Dedifferentiated amniotic fluid mesenchymal stem cell (primary cell): ENCODE data around the gene EYA3.

Experiments used
- DNase-seq: peaks from one replicate; pipeline ENCODE4 v3.0.0-alpha.2; 2016; ENCODE audit errors: extremely low spot score

Gene EYA3

DNA sequence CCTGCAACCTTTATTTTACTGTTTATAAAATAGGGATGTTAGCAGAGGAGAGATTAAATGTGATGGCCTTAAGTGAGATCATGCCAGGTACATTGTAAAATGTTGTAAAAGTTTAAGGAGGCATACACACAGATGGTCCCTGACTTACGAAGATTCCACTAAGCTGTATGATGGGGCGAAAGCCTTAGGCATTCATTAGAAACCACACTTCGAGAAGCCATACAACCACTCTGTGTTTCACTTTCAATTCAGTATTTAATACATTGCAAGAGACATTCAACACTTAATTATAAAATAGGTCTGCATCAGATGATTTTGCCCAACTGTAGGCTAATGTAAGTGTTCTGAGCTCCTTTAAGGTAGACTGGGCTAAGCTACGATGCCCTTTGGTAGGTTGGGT, 149.9 kb downstream of the EYA3 start:
- no peak for DNase-seq

GRCh38 chr1:27937524-27937836, 150.9 kb downstream of the EYA3 start:
- no peak for DNase-seq

GRCh38 chr1:27936370-27936769, 152.0 kb downstream of the EYA3 start:
- DNase-seq = no peak

GRCh38 chr1:27935721-27936120, 152.7 kb downstream of the EYA3 start:
- DNase-seq = no peak

- no peak for DNase-seq
These were observed 153.4 kb downstream of the EYA3 start, which contains the start of gene SMPDL3B for GRCh38 chr1:27934818-27935549. Gene SMPDL3B, plus strand, starts transcription at chr1:27935000. Its CDS starts 184 bp downstream, at chr1:27935184.

- no peak for DNase-seq
These were observed 156.7 kb downstream of the EYA3 start for GRCh38 chr1:27931759-27932158.

DNA sequence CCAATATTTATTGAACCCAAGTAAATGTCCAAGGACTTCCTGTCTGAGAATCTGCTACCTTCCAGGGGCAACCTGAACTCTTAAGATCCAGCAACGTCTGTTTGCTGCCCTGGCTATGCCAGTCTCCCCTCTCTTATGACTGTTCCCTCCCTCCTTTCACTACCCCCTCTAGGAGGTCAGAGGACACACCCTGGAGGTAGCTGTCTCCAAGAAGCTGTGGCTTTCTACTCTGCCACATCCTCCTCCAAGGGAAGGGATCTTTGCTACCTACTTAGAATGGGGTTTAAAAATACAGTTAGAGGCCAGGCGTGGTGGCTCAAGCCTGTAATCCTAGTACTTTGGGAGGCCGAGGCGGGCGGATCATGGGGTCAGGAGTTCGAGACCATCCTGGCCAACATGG, 157.2 kb downstream of the EYA3 start:
- DNase-seq = no peak

DNA sequence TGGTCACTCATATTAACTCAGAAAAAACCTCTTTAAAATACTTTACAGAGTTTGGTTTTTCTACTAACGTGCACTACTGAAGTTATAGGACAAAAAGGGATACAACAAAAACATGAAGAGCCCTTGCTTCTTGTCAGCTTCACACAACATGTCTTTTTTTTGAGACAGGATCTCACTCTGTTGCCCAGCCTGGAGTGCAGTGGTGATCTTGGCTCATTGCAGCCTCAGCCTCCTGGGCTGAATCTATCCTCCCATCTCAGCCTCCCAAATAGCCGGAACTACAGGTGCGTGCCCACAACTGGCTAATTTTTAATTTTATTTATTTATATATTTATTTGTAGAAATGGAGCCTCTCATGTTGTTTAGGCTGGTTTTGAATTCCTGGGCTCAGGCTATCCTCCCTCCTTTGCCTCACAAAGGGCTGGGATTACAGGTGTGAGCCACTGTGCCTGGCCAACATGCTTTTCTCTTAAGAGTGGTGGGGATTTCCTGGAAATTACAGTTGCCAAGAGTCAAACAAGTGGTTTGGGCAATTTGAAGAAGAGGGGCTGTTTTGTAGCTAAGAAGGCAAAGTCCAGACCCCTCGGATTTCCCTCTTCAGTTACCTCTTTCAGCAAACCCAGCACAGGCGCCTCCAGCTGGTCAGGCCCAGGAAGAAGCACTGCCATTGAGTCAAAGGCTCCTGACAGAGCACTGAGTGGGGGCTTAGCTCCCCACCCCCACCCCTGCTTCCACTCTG, 160.0 kb downstream of the EYA3 start:
- DNase-seq = no peak

DNA sequence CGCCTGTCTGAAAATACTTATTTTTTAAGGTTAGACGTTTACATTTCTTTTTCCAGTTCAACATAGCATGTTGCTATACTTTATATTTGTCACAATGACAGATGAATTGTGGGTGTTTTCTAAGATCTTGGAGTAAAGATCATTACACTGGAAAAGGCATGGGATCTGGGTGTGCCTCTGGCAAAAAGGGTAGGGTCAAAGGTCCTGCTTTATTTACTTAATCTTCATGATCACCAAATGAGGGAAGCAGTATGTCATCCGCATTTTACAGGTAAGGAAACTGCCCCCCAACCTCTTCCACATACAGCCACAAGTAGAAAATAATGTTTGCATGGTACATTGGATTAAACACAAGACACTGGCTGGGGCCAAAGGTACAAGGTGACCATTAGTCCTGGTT, 166.1 kb downstream of the EYA3 start:
- no peak for DNase-seq
